Measurements from ENCODE around the gene VPS52. TPM values are rescaled to one million over a fixed set of nuclear protein-coding genes. Genes with fewer than 3 reads are reported as not detected.

VPS52 gene
- total RNA-seq, 2 donors from 2014 or later, result 31.4 to 43.2 TPM

DNA sequence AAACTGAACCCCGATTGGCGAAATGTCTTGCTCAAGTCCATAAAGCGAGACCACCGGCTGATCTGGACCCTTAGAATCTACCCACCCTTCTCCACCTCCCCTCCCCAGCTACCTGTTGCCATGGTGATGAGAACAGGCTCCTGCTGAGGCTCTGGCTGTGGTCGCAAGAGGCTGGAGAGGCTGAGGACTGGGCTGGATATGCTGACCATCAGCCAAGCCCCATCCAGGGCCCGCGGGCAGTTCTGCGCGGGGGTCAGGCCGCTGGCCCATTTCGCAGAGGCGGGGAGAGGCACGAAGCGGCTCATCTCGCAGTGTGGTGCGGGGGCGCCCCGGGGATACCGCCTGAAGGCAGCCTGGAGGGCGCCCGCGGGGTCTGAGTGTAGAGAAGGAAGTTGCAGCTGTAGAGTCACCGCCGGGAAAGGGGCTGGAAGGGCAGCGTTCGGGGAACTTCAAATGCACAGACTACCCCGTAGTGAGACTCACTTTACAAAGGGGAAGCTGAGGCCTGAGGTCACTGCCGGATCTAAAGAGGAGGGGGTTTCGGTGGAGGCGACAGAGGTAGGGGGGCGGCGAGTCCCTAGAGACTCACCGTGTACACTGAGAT, 41.5 kb upstream of the VPS52 start:
- H3K27ac ChIP-seq, result peak overlapping the region; percentile 92 to 96
- no peak for ATAC-seq (ENCODE audit: insufficient number of reproducible peaks, low FRiP score, low read depth)
- no peaks in the 10 kb centered on the region for H3K36me3 ChIP-seq
- no peaks in the 10 kb centered on the region for H3K27me3 ChIP-seq (replicated peaks; ENCODE audit: insufficient read depth)
- H3K4me1 ChIP-seq (ENCODE audit: control insufficient read depth in 1 of 2, low read depth in 2 of 2), result peaks cover 27 to 44% of the 10 kb centered on the region in 2 donors
- TF ChIP-seq, protein P1, sequence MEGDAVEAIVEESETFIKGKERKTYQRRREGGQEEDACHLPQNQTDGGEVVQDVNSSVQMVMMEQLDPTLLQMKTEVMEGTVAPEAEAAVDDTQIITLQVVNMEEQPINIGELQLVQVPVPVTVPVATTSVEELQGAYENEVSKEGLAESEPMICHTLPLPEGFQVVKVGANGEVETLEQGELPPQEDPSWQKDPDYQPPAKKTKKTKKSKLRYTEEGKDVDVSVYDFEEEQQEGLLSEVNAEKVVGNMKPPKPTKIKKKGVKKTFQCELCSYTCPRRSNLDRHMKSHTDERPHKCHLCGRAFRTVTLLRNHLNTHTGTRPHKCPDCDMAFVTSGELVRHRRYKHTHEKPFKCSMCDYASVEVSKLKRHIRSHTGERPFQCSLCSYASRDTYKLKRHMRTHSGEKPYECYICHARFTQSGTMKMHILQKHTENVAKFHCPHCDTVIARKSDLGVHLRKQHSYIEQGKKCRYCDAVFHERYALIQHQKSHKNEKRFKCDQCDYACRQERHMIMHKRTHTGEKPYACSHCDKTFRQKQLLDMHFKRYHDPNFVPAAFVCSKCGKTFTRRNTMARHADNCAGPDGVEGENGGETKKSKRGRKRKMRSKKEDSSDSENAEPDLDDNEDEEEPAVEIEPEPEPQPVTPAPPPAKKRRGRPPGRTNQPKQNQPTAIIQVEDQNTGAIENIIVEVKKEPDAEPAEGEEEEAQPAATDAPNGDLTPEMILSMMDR (IDR thresholded peaks at IDR 0.05), result no peak
- DNase-seq (ENCODE audit: low spot score), result no peak
- peak overlapping the region; percentile 71 for H3K4me3 ChIP-seq
- H3K9me3 ChIP-seq, result no peaks in the 10 kb centered on the region

DNA sequence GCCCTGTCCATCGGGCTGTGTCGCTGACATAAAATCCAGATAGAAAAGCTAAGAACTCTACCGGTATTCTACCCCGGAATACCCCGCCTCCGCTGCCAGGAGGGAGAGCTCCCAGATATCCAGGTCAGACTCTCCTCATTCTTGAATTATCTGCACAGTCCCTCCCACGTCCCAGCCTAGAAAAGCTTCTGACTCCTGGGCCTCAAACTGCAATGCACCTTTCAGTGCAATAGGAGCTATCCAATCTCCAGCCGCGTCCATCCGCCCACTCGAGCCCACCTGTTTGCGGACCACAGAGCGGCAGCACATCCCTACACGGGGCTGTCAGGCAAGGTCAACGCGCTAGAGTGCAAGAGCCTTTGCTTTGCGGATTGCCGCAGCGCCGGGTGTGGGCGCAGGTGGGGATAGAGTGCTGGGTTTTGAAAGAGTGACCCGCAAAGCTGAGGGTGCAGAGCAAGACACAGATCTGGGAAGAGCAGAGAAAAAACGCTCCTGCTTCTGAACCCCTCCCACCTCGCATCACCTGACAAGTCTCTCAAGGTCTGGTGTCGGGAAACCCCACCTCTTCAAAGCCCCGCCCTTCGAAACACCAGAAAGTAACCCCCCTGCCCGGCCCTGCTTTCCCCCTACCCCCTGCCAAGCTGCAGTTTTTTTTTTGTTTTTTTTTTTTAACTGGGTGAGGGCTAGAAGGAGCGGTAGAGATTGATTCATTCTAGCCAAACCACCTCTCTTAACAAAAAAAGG, 40.9 kb upstream of the VPS52 start:
- Histone ChIP-seq H3K9me3 (no peaks in the 10 kb centered on the region), H3K27ac (peak overlapping the region; percentile 92 to 96), H3K36me3 (no peaks in the 10 kb centered on the region), H3K27me3 (replicated peaks; ENCODE audit: insufficient read depth) (no peaks in the 10 kb centered on the region), H3K4me3 (peak overlapping the region; percentile 71), H3K4me1 (ENCODE audit: control insufficient read depth in 1 of 2, low read depth in 2 of 2) (peaks cover 27 to 44% of the 10 kb centered on the region in 2 donors)
- ATAC-seq (ENCODE audit: insufficient number of reproducible peaks, low FRiP score, low read depth) (no peak), DNase-seq (ENCODE audit: low spot score) (no peak)
- TF ChIP-seq, protein P1 (IDR thresholded peaks at IDR 0.05), result no peak

DNA sequence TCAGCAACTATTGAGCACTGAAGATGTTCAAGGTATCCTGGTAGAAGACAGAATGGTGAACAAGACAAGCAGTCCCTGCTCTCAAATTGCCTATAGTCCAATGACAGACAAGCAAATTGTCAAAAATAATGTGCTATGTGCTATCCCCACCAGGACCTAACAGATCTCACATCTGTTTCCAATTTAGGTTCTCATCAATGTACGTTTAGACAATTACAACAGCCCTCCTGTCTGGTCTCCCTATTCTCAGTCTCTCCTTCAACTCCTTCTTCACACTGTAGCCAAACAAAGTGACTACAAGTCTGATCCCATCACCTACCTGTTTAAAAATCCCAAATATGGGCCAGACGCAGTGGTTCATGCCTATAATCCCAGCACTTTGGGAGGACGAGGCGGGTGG, 34.7 kb upstream of the VPS52 start:
- H3K36me3 ChIP-seq, result peaks cover 19% of the 10 kb centered on the region

DNA sequence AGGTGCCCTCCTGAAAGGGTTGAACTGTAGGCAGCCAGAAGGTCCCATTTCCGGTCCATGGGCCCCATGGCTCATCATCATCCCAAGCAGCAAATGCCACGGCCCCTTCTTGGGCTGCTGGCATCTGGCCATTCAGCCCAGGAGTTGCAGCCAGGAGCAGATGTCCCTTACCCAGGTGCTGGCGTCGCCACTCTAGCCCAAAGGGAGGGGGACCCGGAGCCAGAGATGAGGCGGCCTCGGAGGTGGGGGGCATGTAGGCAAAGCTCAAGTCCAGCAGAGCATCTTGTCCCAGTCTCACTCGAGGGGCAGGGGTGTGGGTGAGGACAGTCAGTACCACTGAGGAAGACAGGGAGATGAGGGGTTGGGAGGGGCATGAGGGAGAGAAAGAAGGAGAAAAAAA, 33.4 kb upstream of the VPS52 start:
- Histone ChIP-seq H3K36me3 (peaks cover 19% of the 10 kb centered on the region), H3K27ac (no peak overlapping the region), H3K4me3 (no peak overlapping the region), H3K4me1 (ENCODE audit: control insufficient read depth in 1 of 2, low read depth in 2 of 2) (peaks cover 6 to 15% of the 10 kb centered on the region in 2 donors), H3K9me3 (no peaks in the 10 kb centered on the region), H3K27me3 (replicated peaks; ENCODE audit: insufficient read depth) (no peaks in the 10 kb centered on the region)
- no peak for ATAC-seq (ENCODE audit: insufficient number of reproducible peaks, low FRiP score, low read depth)
- TF ChIP-seq, protein P1 (IDR thresholded peaks at IDR 0.05), result no peak
- no peak for DNase-seq (ENCODE audit: low spot score)

More for the DNA sequence above, 34.7 kb upstream of the VPS52 start:
- Histone ChIP-seq H3K27me3 (replicated peaks; ENCODE audit: insufficient read depth) (no peaks in the 10 kb centered on the region), H3K9me3 (no peaks in the 10 kb centered on the region), H3K4me1 (ENCODE audit: control insufficient read depth in 1 of 2, low read depth in 2 of 2) (peaks cover 0 to 6% of the 10 kb centered on the region in 2 donors), H3K27ac (no peak overlapping the region), H3K4me3 (no peak overlapping the region)
- TF ChIP-seq, protein P1 (IDR thresholded peaks at IDR 0.05), result no peak
- ATAC-seq (ENCODE audit: insufficient number of reproducible peaks, low FRiP score, low read depth) (no peak), DNase-seq (ENCODE audit: low spot score) (no peak)

DNA sequence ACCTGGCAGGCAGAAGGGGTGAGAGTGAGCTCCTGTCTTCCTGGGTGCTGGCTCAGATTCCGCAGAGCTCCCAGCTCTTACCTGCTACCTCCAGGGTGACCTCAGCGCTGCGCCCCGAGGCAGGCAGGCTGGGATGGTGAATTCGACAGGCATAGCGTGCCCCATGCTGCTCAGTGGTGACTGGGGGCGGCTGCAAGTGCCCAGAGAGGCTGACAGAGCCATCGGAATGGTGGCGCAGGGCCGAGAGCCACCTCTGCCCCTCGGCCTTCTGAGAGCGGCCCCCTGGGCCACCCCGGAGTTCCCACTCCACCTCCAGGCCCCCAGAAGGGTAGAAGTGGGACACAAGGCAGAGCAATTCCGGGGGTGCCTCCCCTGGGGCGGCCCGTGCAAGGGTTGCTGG, 32.5 kb upstream of the VPS52 start:
- H3K27ac ChIP-seq, result no peak overlapping the region
- DNase-seq (ENCODE audit: low spot score), result no peak

More for the DNA sequence above, 32.5 kb upstream of the VPS52 start:
- TF ChIP-seq, protein P1 (IDR thresholded peaks at IDR 0.05), result no peak
- H3K36me3 ChIP-seq, result peaks cover 19% of the 10 kb centered on the region
- H3K4me3 ChIP-seq, result no peak overlapping the region
- H3K9me3 ChIP-seq, result no peaks in the 10 kb centered on the region
- no peak for ATAC-seq (ENCODE audit: insufficient number of reproducible peaks, low FRiP score, low read depth)
- no peaks in the 10 kb centered on the region for H3K27me3 ChIP-seq (replicated peaks; ENCODE audit: insufficient read depth)
- peaks cover 8 to 12% of the 10 kb centered on the region in 2 donors for H3K4me1 ChIP-seq (ENCODE audit: control insufficient read depth in 1 of 2, low read depth in 2 of 2)

All from thoracic aorta (tissue), 2 donors.